ENCODE data around the gene FBXW2. TPM values are rescaled to one million over a fixed set of nuclear protein-coding genes. Genes with fewer than 3 reads are reported as not detected.

FBXW2 gene
- total RNA-seq, 4 donors from 2014 or later = 23.3 to 52.1 (median 40.0) TPM

DNA sequence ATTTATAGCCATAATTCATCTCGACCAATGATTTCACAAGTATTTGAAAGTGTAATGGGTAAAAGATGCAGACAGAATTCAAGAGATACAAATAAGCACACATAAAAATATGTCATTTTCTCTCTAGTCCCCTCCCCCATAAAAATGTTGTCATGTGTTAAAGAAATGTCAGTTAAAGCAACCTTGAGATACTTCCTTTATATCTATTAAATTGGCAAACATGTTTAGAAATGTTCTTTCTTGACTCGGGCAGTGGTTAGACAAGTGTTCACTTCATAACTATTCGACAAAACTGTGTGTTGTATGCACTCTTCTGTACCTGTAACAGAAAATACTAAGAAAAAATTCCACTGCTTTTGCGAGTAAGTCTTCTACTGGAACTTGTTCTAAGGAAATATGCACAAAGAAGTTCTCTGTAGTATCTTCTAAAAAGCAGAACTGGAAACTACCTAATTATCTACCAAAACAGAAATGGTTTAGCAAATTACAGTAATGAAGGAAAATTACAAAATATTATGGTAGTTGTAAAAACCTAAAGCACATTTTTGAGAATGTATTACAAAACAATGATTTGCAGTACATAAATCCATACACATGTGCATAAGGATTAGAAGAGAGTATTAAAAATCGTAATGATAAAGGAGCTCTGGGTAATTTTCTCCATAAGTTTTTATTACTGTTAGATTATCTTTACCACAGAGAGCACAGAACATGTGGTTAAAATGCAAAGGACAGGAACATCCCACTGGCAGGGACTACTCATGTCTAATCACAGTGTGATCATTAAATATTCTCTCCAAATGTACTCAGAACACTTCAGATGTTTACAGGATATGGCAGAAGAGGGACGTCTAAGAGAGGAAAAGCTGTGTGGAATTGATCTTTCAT, 35.9 kb downstream of the FBXW2 start:
- intact Hi-C loops (cut with DNase I; ENCODE audit: low total_unique reads) = loop anchor here (10.0 kb wide), 1 partner anchor 298 kb away; the partner anchor contains the start of gene C5
- TF ChIP-seq POLR2AphosphoS5 (IDR thresholded peaks at IDR 0.05) = no peak
- TF ChIP-seq, protein P1, sequence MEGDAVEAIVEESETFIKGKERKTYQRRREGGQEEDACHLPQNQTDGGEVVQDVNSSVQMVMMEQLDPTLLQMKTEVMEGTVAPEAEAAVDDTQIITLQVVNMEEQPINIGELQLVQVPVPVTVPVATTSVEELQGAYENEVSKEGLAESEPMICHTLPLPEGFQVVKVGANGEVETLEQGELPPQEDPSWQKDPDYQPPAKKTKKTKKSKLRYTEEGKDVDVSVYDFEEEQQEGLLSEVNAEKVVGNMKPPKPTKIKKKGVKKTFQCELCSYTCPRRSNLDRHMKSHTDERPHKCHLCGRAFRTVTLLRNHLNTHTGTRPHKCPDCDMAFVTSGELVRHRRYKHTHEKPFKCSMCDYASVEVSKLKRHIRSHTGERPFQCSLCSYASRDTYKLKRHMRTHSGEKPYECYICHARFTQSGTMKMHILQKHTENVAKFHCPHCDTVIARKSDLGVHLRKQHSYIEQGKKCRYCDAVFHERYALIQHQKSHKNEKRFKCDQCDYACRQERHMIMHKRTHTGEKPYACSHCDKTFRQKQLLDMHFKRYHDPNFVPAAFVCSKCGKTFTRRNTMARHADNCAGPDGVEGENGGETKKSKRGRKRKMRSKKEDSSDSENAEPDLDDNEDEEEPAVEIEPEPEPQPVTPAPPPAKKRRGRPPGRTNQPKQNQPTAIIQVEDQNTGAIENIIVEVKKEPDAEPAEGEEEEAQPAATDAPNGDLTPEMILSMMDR (IDR thresholded peaks at IDR 0.05) = no peak
- no peak for TF ChIP-seq EP300 (IDR thresholded peaks at IDR 0.05; ENCODE audit: low read depth)
- no peak for TF ChIP-seq POLR2A (IDR thresholded peaks at IDR 0.05)
- H3K4me3 ChIP-seq = no peak overlapping the region
- in situ Hi-C loops (cut with MboI; ENCODE audit: low pct_ligation_motif_present in 1 of 4, low pct_unique_long_range_greater_than_20kb in 1 of 4, low sequenced_read_pairs in 3 of 4) = loop anchor here (10.0 to 25.0 kb wide), 3 partner anchors 180 to 308 kb away; partner anchors contain the start of genes TRAF1 (in 3 of the 4), C5 (in 1 of the 4) and CNTRL (in 1 of the 4)
- no peak for DNase-seq
- no peak overlapping the region for H3K27ac ChIP-seq
- WGBS, 2 donors (ENCODE audit: low coverage in 1 of 2) = 59 to 60% methylated on average over 6 of the region's 6 CpGs
- peaks cover 0 to 6% (median 0%) of the 10 kb centered on the region in 4 donors for H3K36me3 ChIP-seq
- no peaks in the 10 kb centered on the region for H3K27me3 ChIP-seq
- no peaks in the 10 kb centered on the region for H3K4me1 ChIP-seq
- no peaks in the 10 kb centered on the region for H3K9me3 ChIP-seq

DNA sequence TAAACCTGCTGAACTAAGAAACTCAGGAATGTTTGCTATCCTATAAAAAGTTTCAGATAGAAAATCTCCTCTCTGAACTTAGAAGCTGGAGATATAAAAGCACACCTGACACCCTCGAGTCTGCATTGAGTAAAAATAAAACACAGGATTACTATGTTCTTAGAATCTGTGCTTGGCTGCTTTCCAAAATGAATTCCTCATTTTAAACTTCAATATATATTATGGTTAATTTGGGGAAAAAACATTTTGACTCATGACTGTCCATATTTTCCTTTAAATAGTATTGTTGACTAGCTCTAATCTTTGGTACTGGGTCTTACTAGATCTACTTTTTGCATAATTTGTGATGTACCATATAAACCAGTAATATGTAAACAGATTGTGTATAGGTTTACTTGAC, 36.7 kb downstream of the FBXW2 start:
- Histone ChIP-seq H3K9me3 (no peaks in the 10 kb centered on the region), H3K4me1 (no peaks in the 10 kb centered on the region), H3K36me3 (peaks cover 0 to 2% (median 0%) of the 10 kb centered on the region in 4 donors), H3K27me3 (no peaks in the 10 kb centered on the region), H3K27ac (no peak overlapping the region), H3K4me3 (no peak overlapping the region)
- WGBS, 2 donors (ENCODE audit: low coverage in 1 of 2) = 5 to 6% methylated on average over 1 of the region's 1 CpG
- intact Hi-C loops (cut with DNase I; ENCODE audit: low total_unique reads) (loop anchor here (10.0 kb wide), 1 partner anchor 298 kb away; the partner anchor contains the start of gene C5), in situ Hi-C loops (cut with MboI; ENCODE audit: low pct_ligation_motif_present in 1 of 4, low pct_unique_long_range_greater_than_20kb in 1 of 4, low sequenced_read_pairs in 3 of 4) (loop anchor here (10.0 to 25.0 kb wide), 3 partner anchors 181 to 308 kb away; partner anchors contain the start of genes TRAF1 (in 3 of the 4), C5 (in 1 of the 4) and CNTRL (in 1 of the 4))
- TF ChIP-seq POLR2AphosphoS5 (IDR thresholded peaks at IDR 0.05) = no peak
- TF ChIP-seq POLR2A (IDR thresholded peaks at IDR 0.05) = no peak
- no peak for TF ChIP-seq EP300 (IDR thresholded peaks at IDR 0.05; ENCODE audit: low read depth)
- TF ChIP-seq, protein P1 (IDR thresholded peaks at IDR 0.05) = no peak
- no peak for DNase-seq

DNA sequence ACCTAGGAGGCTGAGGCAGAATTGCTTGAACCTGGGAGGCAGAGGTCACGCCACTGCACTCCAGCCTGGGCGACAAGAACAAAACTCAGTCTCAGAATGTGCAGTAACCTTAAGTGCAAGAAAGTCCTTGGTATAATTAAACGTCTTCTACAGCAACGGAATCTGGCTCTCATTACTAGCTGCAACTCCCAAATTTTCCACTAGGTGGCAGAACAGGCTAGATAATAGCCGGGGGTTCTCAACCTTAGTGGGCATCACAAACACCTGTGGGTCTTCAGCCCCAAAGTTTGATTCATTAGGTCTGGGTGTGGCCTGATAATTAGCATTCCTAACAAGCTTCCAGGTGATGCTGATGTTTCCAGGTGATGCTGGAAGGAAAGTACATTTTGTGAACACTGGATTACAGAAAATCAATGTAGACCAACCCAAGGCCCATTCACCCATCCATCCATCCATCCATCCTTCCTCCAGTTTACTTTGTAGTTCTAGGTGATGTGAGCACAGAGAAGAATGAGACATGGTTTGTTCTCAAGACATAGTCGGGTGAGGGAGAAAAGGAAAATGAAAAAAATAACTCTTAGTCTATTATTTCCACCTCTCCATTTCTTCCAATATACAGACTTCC, 37.3 kb downstream of the FBXW2 start:
- Histone ChIP-seq H3K36me3 (no peaks in the 10 kb centered on the region), H3K27ac (no peak overlapping the region), H3K4me3 (no peak overlapping the region), H3K4me1 (no peaks in the 10 kb centered on the region), H3K27me3 (no peaks in the 10 kb centered on the region), H3K9me3 (no peaks in the 10 kb centered on the region)
- no peak for TF ChIP-seq POLR2AphosphoS5 (IDR thresholded peaks at IDR 0.05)
- no peak for TF ChIP-seq EP300 (IDR thresholded peaks at IDR 0.05; ENCODE audit: low read depth)
- TF ChIP-seq, protein P1 (IDR thresholded peaks at IDR 0.05) = peak; percentile 86 to 91 (median 90)
- no peak for TF ChIP-seq POLR2A (IDR thresholded peaks at IDR 0.05)
- intact Hi-C loops (cut with DNase I; ENCODE audit: low total_unique reads) = loop anchor here (10.0 kb wide), 1 partner anchor 299 kb away; the partner anchor contains the start of gene C5
- in situ Hi-C loops (cut with MboI; ENCODE audit: low pct_ligation_motif_present in 1 of 4, low pct_unique_long_range_greater_than_20kb in 1 of 4, low sequenced_read_pairs in 3 of 4) = loop anchor here (10.0 to 25.0 kb wide), 3 partner anchors 181 to 309 kb away; partner anchors contain the start of genes TRAF1 (in 3 of the 4), C5 (in 1 of the 4) and CNTRL (in 1 of the 4)
- WGBS, 2 donors (ENCODE audit: low coverage in 1 of 2) = 19 to 64% methylated on average over 1 to 6 of the region's 6 CpGs
- peak; percentile 56 for DNase-seq

All from transverse colon (tissue), 4 donors.